Stimulated activated CD4-positive, alpha-beta T cell treated with anti-CD3 and anti-CD28 coated beads, Interleukin-4, amount 100 ng/mL, for 4 hours (primary cell): ENCODE measurements around the gene MAP3K20.
"Not testable (repeated sequence)": the region's sequence is repeated elsewhere in the genome, so short reads cannot be mapped to it uniquely, and the experiment has no call there.

Experiments
- DNase-seq, 2 experiments: peaks; one replicate each; pipeline ENCODE4 v3.0.0-alpha.2; 2020

MAP3K20 gene

DNA sequence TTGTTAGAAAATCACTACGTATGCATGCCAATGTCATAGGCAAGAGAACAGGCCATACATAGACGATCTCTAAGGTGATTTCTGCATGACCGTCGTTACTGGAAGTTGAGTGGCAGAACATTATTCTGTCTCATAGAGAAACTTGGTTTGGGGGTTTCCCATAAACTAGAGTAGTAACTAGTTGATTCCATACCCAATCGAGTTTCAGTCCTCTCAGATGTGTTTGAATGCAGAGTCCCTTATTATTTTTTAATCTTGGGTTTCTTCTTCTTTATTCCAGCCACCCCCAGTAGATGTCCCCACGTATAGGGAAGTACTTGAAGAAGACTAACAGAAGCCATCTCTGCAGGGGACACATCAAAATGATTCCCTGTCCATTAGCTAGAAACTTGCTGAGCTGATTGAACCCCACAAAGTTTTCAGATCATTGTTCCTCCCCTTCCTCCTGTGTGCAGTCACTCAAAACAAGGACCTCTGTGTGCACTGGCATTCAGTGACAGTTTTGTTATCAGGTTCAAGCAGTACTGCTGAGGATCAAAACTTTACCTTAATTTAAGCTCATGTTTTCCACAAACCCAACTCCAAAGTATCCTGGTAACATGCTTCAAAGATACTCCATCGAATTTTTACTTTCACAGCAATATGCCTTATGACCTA lies 210.6 kb downstream of the MAP3K20 start:
- DNase-seq = no peak

DNA sequence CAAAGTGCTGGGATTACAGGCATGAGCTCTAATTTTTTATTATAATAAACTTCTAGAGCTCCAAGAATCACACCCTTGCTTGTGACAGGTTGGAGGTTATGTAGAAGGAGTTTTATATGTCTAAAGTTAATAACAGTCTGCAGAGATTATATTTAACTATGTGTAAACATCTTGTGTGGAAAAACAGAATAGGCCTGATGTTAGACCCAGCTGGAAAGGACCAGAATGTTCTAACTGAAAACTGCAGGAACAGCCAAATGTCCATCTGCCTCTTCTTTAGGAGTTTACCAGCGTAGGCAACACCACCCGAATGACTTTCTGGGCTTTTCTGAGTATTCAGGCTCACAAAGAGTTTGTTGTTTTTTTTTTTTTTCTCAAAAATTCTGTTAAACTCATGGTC lies 211.9 kb downstream of the MAP3K20 start:
- no peak for DNase-seq

DNA sequence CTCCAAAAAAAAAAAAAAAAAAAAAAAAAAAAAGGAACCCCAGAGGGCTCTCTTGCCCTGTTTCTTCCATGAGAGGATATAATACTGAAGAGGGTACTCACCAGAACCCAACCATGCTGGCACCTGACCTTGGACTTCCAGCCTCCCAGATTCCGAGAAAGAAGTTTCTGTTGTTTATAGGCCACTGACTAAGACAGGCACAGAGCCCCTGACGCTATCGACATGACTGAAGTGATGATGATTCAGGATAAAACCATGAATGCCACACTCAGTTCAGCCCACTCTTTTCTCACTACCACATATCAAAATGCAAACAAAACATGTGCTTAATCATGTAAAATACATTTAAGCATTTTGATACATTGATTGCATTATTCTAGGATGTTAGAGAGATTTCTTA lies 212.9 kb downstream of the MAP3K20 start:
- no peak for DNase-seq

DNA sequence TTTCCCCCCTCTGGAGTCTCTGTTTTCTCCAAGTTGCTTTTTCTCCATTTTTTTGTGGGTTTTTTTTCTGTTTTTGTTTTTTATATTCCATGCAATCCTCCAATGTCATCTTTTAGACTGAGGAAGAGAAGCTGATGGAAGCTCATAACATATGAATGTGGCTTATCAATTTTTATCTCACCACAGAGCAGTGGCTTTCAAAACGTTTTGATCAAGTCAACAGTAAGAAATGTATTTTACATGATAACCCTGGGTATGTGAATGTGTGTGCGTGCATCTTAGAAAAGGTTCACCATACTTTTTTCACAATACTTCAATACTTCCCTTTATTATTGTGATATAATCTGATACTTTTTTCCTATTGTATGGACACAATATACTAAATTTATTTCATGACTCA lies 214.4 kb downstream of the MAP3K20 start:
- no peak for DNase-seq

DNA sequence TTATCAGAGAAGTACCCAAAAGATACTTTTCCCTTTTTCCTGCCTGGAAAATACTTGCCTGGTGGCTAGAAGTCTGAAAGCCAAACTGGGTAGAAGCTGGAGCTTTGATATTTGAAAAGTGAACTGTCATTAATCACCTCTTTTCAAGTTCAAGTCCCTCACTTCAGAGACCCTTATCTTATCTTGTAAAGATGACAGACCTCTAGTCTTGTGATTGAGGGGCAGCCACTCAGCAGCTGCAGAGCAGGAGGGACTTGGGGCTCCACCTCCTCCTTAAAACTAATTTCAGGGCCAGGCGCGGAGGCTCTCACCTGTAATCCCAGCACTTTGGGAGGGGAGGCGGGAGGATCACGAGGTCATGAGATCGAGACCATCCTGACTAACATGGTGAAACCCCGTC lies 214.9 kb downstream of the MAP3K20 start:
- no peak for DNase-seq

DNA sequence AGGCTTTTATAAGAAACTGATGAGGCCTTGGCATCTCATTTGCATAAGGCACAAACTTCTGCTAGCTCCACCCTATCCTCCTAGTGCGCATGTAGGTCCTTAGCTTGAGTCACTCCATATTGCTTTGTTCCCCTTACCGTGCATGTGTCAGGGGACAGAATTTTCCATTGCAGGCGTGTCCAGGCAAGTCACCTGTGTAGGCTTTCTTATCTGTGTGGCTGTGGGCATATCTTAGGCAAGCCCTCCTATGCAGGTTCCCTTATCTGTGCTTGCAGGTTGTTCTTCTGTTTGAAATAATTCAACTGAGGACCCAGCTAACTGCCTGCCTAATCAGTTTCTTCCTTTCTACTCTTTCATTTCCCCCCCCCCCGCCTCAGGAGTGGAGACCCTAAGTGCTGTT lies 215.8 kb downstream of the MAP3K20 start:
- no peak for DNase-seq

DNA sequence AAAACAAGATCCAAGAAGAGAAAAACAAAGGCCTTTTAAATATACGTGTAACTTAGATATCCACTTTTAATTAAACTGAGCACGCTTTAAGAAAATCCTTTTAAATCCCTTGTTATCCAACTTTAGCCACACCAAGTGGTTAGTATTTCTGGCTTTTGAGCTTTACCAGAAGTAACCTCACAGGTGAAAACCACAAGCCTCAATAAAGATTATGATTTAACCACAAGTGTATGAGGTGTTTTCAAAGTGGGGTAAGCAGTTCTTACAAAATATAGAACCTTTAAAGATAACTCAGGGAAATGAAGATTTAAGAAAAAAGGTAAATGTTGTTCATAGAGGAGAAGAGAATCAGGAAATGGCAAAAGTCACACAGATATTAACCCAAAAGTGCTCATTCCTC lies 220.6 kb downstream of the MAP3K20 start:
- DNase-seq = no peak

DNA sequence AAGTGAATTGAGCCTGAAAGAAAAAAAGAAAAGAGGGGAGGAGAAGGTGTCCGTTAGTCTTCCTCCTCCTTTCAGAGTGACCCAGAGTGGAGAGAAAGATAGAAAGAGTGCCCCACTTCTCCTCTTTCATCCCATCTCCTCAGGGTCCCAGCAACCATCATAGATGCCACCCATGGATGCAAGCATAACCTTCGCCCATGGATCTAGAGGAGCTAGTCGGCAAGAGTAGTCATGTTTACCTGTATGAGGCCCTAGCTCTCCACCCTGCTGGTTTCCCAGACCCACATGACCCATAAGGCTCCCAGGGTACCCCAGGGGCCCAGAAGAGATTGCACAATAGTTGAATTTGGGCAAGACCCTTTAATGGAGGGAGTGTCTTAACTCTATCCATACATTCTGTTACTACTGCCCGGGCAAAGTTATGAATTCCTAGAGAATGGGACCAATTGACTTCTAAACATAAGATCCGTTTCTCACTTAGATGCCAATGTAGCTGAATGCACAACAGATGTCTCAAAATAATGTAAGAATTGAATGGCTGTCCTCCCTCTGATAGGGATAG lies 223.0 kb downstream of the MAP3K20 start:
- DNase-seq = no peak

DNA sequence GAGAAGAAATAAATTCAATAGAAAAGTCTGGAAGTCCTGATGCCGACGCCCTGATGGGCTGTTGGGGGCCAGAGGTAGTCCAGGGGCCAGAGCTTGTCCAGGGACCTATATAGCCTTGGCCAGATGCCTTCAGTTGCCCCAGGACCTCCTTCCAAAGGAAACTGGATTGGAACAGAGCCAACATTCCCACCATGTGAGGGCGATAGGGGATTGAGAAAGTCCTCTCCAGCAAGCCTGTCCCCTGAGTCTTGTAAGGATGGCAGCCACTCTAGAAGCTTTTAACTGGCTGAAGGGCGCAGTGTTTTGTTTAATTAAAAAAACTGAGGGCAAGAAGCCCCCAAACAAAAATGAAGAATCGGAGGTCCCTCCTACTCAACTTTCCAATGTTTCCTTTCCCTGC lies 224.1 kb downstream of the MAP3K20 start:
- DNase-seq = no peak

DNA sequence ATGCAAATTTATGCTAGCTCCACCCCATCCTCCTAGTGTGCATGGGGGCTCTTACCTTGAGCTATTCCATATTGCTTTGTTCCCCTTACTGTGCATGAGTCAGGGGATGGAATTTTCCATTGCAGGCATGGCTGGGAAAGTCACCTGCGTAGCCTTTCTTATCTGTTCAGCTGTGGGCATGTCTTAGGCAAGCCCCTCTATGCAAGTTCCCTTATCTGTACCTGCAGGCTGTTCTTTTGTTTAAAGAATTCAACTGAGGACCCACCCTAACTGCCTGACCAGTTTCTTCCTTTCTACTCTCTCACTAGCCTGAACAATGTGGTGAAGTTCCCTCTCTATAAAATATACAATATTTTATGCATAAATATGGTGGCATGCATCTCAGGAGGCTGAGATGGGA lies 224.8 kb downstream of the MAP3K20 start:
- no peak for DNase-seq

DNA sequence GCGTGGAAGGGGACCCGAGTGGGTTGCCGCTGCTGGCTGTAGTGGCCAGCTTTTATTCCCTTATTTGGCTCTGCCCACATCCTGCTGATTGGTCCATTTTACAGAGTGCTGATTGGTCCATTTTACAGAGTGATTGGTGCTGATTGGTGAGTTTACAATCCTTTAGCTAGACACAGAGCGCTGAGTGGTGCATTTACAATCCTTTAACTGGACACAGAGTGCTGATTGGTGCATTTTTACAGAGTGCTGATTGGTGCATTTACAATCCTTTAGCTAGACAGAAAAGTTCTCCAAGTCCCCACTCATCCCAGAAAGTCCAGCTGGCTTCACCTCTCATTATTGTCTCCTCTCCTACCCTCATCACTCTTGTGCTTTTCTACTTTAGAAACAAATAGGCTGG lies 225.9 kb downstream of the MAP3K20 start:
- not testable (repeated sequence) for DNase-seq

DNA sequence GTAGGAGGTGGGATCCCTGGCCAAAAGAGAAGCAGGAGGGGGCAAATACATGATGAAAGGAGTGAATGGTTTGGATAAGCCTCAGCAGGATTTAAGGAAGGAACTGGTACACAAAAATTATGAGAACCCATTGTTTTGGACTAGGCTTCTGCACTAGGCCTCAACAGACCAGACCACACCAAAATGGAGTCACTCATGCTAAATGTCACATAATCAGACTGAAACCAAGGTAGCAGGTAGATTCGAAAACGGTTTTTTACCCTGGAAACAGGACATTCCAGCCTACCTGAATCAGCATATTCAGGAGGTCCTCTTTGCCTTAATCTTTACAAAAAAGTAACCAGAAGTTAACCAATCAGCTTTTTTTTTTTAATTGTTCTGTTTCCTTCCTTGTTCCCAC lies 229.7 kb downstream of the MAP3K20 start:
- no peak for DNase-seq

DNA sequence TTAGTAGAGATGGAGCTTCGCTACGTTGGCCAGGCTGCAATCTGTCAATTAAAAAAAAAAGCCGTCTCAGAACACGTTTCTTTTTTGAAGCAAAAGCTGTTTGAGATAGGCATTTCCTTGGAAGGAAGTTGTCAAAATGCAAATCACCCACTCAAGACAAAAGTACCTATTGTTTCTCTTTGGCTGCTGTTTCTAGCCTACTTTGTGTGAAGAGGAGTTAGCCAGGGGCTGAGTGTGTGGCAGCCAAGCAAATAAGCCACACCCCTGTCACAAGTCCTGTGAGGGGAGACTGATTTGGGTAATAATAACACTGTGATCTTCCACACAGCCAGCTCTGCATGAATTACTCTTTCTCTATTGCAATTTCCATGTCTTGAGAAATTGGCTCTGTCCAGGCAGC lies 231.6 kb downstream of the MAP3K20 start:
- DNase-seq = no peak

DNA sequence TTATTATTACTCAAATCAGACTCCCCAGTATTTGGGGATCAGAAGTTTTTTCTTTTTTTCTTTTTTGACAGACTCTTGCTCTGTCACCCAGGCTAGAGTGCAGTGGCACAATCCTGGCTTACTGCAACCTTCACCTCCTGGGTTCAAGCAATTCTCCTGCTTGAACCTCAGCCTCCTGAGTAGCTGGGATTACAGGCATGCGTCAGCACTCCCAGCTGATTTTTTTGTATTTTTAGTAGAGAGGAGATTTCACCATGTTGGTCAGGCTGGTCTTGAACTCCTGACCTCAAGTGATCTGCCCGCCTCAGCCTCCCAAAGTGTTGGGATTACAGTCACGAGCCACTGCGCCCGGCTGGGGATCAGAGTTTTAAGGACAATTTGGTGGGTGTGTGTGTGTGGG lies 233.7 kb downstream of the MAP3K20 start:
- DNase-seq = not testable (repeated sequence)

DNA sequence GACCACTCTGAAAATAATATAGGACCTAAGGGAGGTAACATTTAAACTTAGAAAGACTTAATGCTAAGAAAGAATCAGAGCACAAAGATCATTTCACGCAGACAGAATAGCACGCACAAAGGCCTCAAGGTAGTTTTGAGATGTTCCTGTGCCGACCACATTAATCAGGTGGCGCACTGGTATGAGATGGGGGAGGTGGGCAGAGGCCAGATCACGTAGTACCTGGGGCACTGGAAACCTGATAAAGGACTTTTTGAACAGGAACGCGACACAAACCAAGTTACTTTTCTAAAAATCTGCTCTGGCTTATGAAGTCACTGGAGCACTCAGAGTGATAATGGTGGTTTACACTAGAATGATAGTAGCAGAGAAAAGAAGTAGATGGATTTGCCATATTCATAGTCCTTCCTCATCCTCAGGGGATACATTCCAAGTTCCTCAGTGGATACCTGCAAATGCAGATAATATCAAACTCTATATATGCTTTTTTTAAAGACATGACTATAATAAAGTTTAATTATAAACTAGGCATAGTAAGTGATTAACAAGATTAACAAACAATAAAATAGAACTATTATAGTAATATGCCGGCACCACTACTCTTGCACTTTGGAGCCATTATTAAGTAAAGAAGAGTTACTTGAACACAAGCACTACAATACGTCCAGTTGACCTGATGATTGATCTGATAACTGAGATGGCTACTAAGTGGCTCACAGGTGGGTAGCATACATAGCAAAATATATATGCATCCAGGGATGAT lies 236.4 kb downstream of the MAP3K20 start:
- no peak for DNase-seq
